Fibroblast of lung (primary cell): ENCODE data around the gene UTS2R.

ENCODE experiments used
- CTCF ChIP-seq, 2 donors: IDR thresholded peaks in 1 of 2; conservative IDR thresholded peaks in 1 of 2; 1 replicate in 1 of 2; 2 replicates in 1 of 2; pipeline ENCODE4 v1.5.1; 2011 to 2012; ENCODE audit warnings: low read length in 2 of 2, control low read depth in 1 of 2, inconsistent platforms in 1 of 2, low read depth in 1 of 2, mild to moderate bottlenecking in 1 of 2
- EZH2 ChIP-seq: IDR thresholded peaks from 2 replicates; pipeline ENCODE4 v1.5.1; 2012; ENCODE audit warnings: low read length, control low read depth, mild to moderate bottlenecking; ENCODE audit errors: missing control alignments

GRCh38 chr17:82389379-82389778 lies 17.8 kb downstream of the UTS2R start:
- no peak for TF ChIP-seq EZH2
- no peak for TF ChIP-seq CTCF (conservative IDR thresholded peaks at IDR 0.05 in 1 of 2, IDR thresholded peaks at IDR 0.05 in 1 of 2; ENCODE audit: low read depth in 1 of 2, low read length in 2 of 2)
